Measurements from ENCODE around the gene STUM. TPM values are rescaled to one million over a fixed set of nuclear protein-coding genes. Genes with fewer than 3 reads are reported as not detected.
A peak's percentile ranks its signal among the peaks of the same experiment; 100 is the strongest.

STUM gene
- total RNA-seq, 1 donor from 2014 or later = 24.3 TPM

- DNase-seq = no peak
These were observed 15.1 kb downstream of the STUM start for GRCh38 chr1:226563666-226564065.

- DNase-seq = peak; percentile 53
These were observed 16.9 kb downstream of the STUM start for GRCh38 chr1:226565476-226565875.

GRCh38 chr1:226566234-226566633 is 17.7 kb downstream of the STUM start:
- no peak for DNase-seq

- DNase-seq = no peak
These were observed 18.2 kb downstream of the STUM start for GRCh38 chr1:226566760-226567159.

GRCh38 chr1:226568077-226568831 is 19.7 kb downstream of the STUM start:
- no peak for DNase-seq

GRCh38 chr1:226568975-226569741 is 20.6 kb downstream of the STUM start:
- DNase-seq = no peak

- DNase-seq = no peak
These were observed 21.4 kb downstream of the STUM start for GRCh38 chr1:226569879-226570547.

GRCh38 chr1:226571893-226572292 is 23.3 kb downstream of the STUM start:
- no peak for DNase-seq

GRCh38 chr1:226572325-226572726 is 23.8 kb downstream of the STUM start:
- no peak for DNase-seq

GRCh38 chr1:226574044-226574443 is 25.5 kb downstream of the STUM start:
- DNase-seq = no peak

GRCh38 chr1:226574591-226575435 is 26.2 kb downstream of the STUM start:
- DNase-seq = no peak

- DNase-seq = no peak
These were observed 26.8 kb downstream of the STUM start for GRCh38 chr1:226575436-226575720.

- DNase-seq = no peak
These were observed 27.3 kb downstream of the STUM start for GRCh38 chr1:226575739-226576378.

GRCh38 chr1:226576601-226577000 is 28.0 kb downstream of the STUM start:
- DNase-seq = no peak

GRCh38 chr1:226577401-226578180 is 29.0 kb downstream of the STUM start:
- no peak for DNase-seq

GRCh38 chr1:226578946-226579578 is 30.5 kb downstream of the STUM start:
- no peak for DNase-seq

- no peak for DNase-seq
These were observed 31.3 kb downstream of the STUM start for GRCh38 chr1:226579781-226580323.

GRCh38 chr1:226580625-226581270 is 32.2 kb downstream of the STUM start:
- DNase-seq = no peak

GRCh38 chr1:226581650-226582330 is 33.2 kb downstream of the STUM start:
- no peak for DNase-seq
